ENCODE data around the gene SPEF2. TPM values are rescaled to one million over a fixed set of nuclear protein-coding genes. Genes with fewer than 3 reads are reported as not detected.

SPEF2 gene
- total and polyA plus RNA-seq, 10 of the 15 experiments (the other 5 are each of a cell fraction or from before 2014, with no cell fraction given): 0.03 to 2.0 (median 0.07) TPM; not detected in 3

DNA sequence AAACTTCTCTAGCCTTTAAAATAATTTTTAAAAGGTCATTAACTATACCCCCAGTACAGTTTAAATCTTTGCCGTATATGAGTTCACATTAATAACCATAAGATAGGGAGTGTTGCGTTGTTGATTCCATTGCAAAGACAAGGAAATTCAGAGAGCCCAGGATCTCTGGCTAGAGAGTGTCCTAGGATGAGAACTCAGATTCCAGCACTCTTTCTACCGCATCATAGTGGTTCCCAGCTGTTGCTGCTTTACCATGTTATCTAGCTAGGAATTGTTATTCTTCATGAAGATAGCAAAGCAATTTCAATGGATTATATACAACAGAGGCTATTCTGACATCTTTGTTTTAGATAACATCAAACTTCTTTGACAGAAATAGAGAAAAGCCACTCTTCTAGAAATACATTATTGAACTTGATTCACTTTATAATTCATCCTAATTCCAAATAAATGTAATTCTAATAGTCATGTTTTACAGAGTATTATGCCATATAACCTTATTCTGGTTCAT is 160.7 kb downstream of the SPEF2 start (continued):
- TF ChIP-seq, protein P1, sequence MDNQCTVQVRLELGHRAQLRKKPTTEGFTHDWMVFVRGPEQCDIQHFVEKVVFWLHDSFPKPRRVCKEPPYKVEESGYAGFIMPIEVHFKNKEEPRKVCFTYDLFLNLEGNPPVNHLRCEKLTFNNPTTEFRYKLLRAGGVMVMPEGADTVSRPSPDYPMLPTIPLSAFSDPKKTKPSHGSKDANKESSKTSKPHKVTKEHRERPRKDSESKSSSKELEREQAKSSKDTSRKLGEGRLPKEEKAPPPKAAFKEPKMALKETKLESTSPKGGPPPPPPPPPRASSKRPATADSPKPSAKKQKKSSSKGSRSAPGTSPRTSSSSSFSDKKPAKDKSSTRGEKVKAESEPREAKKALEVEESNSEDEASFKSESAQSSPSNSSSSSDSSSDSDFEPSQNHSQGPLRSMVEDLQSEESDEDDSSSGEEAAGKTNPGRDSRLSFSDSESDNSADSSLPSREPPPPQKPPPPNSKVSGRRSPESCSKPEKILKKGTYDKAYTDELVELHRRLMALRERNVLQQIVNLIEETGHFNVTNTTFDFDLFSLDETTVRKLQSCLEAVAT (IDR thresholded peaks at IDR 0.05): no peak
- TF ChIP-seq ETV6 (conservative IDR thresholded peaks at IDR 0.05 in 1 of 2, IDR thresholded peaks at IDR 0.05 in 1 of 2; ENCODE audit: borderline replicate concordance in 1 of 2, low read depth in 1 of 2) (no peak), MTA3 (IDR thresholded peaks at IDR 0.05; ENCODE audit: borderline replicate concordance, low read length) (no peak), TAF1 (IDR thresholded peaks at IDR 0.05; ENCODE audit: borderline replicate concordance, low read depth, low read length) (no peak), MYC (IDR thresholded peaks at IDR 0.05; ENCODE audit: insufficient read depth, insufficient read length, insufficient replicate concordance, low read length, severe bottlenecking) (no peak), BHLHE40 (IDR thresholded peaks at IDR 0.05; ENCODE audit: borderline replicate concordance in 1 of 2, low read depth in 2 of 2, low read length in 1 of 2) (no peak), DPF2 (IDR thresholded peaks at IDR 0.05) (no peak), NBN (IDR thresholded peaks at IDR 0.05) (no peak), RELA (IDR thresholded peaks at IDR 0.05; ENCODE audit: borderline replicate concordance, partially characterized antibody) (no peak), NR2F1 (conservative IDR thresholded peaks at IDR 0.05) (no peak)

DNA sequence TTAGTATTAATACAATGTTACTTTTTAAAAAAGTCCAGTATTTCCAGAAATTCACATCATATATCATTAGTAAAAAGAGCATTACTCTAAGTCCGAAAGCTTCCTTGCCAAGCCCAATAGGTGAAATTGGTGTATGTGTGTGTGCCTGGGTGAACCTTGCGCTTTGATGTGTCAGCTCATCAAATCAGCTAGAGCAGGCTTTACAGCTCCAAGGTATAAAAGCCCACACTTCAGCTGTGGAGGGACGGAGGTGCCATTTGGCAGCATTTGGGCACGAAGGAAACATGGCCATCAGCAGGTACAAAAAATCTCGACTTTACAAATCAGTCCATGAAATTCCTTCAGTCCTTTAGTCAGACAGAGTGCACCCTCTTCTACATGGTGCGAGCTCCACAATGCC is 162.6 kb downstream of the SPEF2 start:
- H3K27ac ChIP-seq (ENCODE audit: control insufficient read depth, insufficient read depth): no peak overlapping the region
- WGBS (ENCODE audit: insufficient coverage, insufficient replicate concordance, low lambda C conversion rate, missing lambda C conversion rate): 23% methylated on average over 6 of the region's 6 CpGs
- TF ChIP-seq, protein P2, sequence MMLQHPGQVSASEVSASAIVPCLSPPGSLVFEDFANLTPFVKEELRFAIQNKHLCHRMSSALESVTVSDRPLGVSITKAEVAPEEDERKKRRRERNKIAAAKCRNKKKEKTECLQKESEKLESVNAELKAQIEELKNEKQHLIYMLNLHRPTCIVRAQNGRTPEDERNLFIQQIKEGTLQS (IDR thresholded peaks at IDR 0.05; ENCODE audit: borderline replicate concordance, extremely low read depth, low read depth, low read length): no peak
- TF ChIP-seq TBL1XR1 (IDR thresholded peaks at IDR 0.05; ENCODE audit: low read depth, low read length) (no peak), SIN3A (IDR thresholded peaks at IDR 0.05; ENCODE audit: low read depth, low read length) (no peak), ESRRA (IDR thresholded peaks at IDR 0.05; ENCODE audit: low read length) (no peak), FOXK2 (IDR thresholded peaks at IDR 0.05) (no peak), RCOR1 (conservative IDR thresholded peaks at IDR 0.05; ENCODE audit: low read depth, low read length) (no peak), CHD1 (IDR thresholded peaks at IDR 0.05; ENCODE audit: low read depth, low read length) (no peak), DPF2 (IDR thresholded peaks at IDR 0.05) (no peak), HCFC1 (IDR thresholded peaks at IDR 0.05; ENCODE audit: low read length) (no peak), EP300 (IDR thresholded peaks at IDR 0.05; ENCODE audit: borderline replicate concordance in 1 of 2, control insufficient read depth in 1 of 2, low read depth in 2 of 2, low read length in 2 of 2) (no peak)

More for the DNA sequence above, 162.6 kb downstream of the SPEF2 start:
- H3K79me2 ChIP-seq (ENCODE audit: control insufficient read depth, insufficient read depth, low read length): no peaks in the 10 kb centered on the region
- H3K4me1 ChIP-seq (ENCODE audit: control insufficient read depth, insufficient read depth, low read length): no peaks in the 10 kb centered on the region
- FAIRE-seq (no peak), DNase-seq (ENCODE audit: low read depth, low spot score) (no peak), ATAC-seq (no peak)
- no peaks in the 10 kb centered on the region for H3K36me3 ChIP-seq (ENCODE audit: control insufficient read depth in 2 of 2, insufficient read depth in 2 of 2, low read length in 1 of 2)
- no peaks in the 10 kb centered on the region for H3K9me3 ChIP-seq (replicated peaks; ENCODE audit: control insufficient read depth, insufficient read depth, low read length)
- H2AFZ ChIP-seq (ENCODE audit: control insufficient read depth, low read depth, low read length): no peak overlapping the region
- BruUV-seq (replicated peaks): no TSS peak
- SMC1A ChIA-PET (ENCODE audit: uncharacterized antibody, unreplicated experiment): interaction anchor here (1.0 to 10.1 kb wide), 15 partner anchors 8 to 344 kb away, joined by 3 to 276 read pairs (median 5); no protein-coding TSS in a partner anchor
- CTCF ChIA-PET: interaction anchor here (0.6 to 10.6 kb wide), 10 partner anchors 8 to 589 kb away, joined by 3 to 359 read pairs (median 4); no protein-coding TSS in a partner anchor
- intact Hi-C loops (cut with micrococcal nuclease; ENCODE audit: unreplicated experiment) (no loop called here), in situ Hi-C loops (cut with MboI) (no loop called here)
- H3K4me2 ChIP-seq (ENCODE audit: control insufficient read depth, insufficient read depth): no peak overlapping the region
- POLR2A ChIA-PET: interaction anchor here (0.7 kb wide), 1 partner anchor 27 kb away, joined by 3 read pairs; no protein-coding TSS in a partner anchor
- RAD21 ChIA-PET (ENCODE audit: unreplicated experiment): interaction anchor here (1.0 to 7.4 kb wide), 10 partner anchors 14 to 146 kb away, joined by 3 to 128 read pairs (median 5); no protein-coding TSS in a partner anchor
- H3K4me3 ChIP-seq: no peak overlapping the region
- no peaks in the 10 kb centered on the region for H4K20me1 ChIP-seq (ENCODE audit: control insufficient read depth, insufficient read depth)
- H3K9ac ChIP-seq (ENCODE audit: control insufficient read depth, insufficient read depth, low read length): no peak overlapping the region
- no peaks in the 10 kb centered on the region for H3K27me3 ChIP-seq (replicated peaks in 1 of 2; ENCODE audit: control insufficient read depth in 2 of 2, insufficient read depth in 2 of 2, low read length in 1 of 2)
